Hepatocyte (in vitro differentiated cells): ENCODE data around the gene FAM135A.

Source experiments
- EZH2 ChIP-seq: fragments of 200-600 bp; sonication (generic); IDR thresholded peaks from 2 replicates; pipeline ENCODE4 v1.6.1; 2016; ENCODE audit warnings: antibody characterized with exemption, mild to moderate bottlenecking, borderline replicate concordance
- TF ChIP-seq, protein P1 (sequence below): fragments of 200-600 bp; sonication (generic); IDR thresholded peaks from 2 replicates; pipeline ENCODE4 v1.5.1; 2016; ENCODE audit warnings: antibody characterized with exemption, mild to moderate bottlenecking; ENCODE audit not compliant: poor library complexity

GRCh38 chr6:70479236-70479635 lies 65.9 kb downstream of the FAM135A start:
- no peak for TF ChIP-seq EZH2
- TF ChIP-seq, protein P1, sequence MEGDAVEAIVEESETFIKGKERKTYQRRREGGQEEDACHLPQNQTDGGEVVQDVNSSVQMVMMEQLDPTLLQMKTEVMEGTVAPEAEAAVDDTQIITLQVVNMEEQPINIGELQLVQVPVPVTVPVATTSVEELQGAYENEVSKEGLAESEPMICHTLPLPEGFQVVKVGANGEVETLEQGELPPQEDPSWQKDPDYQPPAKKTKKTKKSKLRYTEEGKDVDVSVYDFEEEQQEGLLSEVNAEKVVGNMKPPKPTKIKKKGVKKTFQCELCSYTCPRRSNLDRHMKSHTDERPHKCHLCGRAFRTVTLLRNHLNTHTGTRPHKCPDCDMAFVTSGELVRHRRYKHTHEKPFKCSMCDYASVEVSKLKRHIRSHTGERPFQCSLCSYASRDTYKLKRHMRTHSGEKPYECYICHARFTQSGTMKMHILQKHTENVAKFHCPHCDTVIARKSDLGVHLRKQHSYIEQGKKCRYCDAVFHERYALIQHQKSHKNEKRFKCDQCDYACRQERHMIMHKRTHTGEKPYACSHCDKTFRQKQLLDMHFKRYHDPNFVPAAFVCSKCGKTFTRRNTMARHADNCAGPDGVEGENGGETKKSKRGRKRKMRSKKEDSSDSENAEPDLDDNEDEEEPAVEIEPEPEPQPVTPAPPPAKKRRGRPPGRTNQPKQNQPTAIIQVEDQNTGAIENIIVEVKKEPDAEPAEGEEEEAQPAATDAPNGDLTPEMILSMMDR: no peak
